GM12864 (cell line): ENCODE data around the gene LRRC39.
A peak's percentile ranks its signal among the peaks of the same experiment; 100 is the strongest.
"Not testable (repeated sequence)": the region's sequence is repeated elsewhere in the genome, so short reads cannot be mapped to it uniquely, and the experiment has no call there.

Source experiments
- DNase-seq: peaks from one replicate; pipeline ENCODE4 v3.0.0-alpha.2; 2011; ENCODE audit warnings: low read depth
- H3K4me3 ChIP-seq: 2 replicates; pipeline ENCODE4 v1.5.1; 2011; ENCODE audit warnings: mild to moderate bottlenecking, low read depth, low read length, control low read depth
- CTCF ChIP-seq: IDR thresholded peaks from 2 replicates; pipeline ENCODE4 v1.5.1; 2011; ENCODE audit warnings: low read depth, mild to moderate bottlenecking, moderate library complexity, low read length, control low read depth, inconsistent platforms; ENCODE audit errors: missing control alignments

Gene LRRC39

GRCh38 chr1:100206301-100206700 lies 28.2 kb upstream of the LRRC39 start:
- TF ChIP-seq CTCF = no peak
- H3K4me3 ChIP-seq = no peak overlapping the region
- no peak for DNase-seq

DNA sequence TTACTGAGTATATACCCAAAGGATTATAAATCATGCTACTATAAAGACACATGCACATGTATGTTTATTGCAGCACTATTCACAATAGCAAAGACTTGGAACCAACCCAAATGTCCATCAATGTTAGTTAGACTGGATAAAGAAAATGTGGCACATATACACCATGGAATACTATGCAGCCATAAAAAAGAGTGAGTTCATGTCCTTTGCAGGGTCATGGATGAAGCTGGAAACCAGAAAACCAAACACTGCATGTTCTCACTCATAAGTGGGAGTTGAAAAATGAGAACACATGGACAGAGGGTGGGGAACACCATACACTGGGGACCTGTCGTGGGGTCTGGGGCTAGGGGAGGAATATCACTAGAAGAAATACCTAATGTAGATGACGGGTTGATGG lies 27.5 kb upstream of the LRRC39 start:
- not testable (repeated sequence) for DNase-seq

DNA sequence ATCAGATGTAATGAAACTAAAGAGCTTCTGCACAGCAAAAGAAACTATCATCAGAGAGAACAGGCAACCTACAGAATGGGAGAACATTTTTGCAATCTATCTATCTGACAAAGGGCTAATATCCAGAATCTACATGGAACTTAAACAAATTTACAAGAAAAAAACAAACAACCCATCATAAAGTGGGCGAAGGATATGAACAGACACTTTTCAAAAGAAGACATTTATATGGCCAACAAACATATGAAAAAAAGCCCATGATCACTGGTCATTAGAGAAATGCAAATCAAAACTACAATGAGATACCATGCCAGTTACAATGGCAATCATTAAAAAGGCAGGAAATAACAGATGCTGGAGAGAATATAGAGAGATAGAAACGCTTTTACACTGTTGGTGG lies 27.0 kb upstream of the LRRC39 start:
- not testable (repeated sequence) for H3K4me3 ChIP-seq, DNase-seq

More for the DNA sequence above, 27.5 kb upstream of the LRRC39 start:
- not testable (repeated sequence) for H3K4me3 ChIP-seq

GRCh38 chr1:100202703-100203102 lies 24.6 kb upstream of the LRRC39 start:
- not testable (repeated sequence) for H3K4me3 ChIP-seq, DNase-seq

- H3K4me3 ChIP-seq, DNase-seq: not testable (repeated sequence)
These were observed 22.0 kb upstream of the LRRC39 start for GRCh38 chr1:100200060-100200459.

GRCh38 chr1:100198596-100198995 lies 20.5 kb upstream of the LRRC39 start:
- no peak for DNase-seq
- TF ChIP-seq CTCF = no peak
- no peak overlapping the region for H3K4me3 ChIP-seq

DNA sequence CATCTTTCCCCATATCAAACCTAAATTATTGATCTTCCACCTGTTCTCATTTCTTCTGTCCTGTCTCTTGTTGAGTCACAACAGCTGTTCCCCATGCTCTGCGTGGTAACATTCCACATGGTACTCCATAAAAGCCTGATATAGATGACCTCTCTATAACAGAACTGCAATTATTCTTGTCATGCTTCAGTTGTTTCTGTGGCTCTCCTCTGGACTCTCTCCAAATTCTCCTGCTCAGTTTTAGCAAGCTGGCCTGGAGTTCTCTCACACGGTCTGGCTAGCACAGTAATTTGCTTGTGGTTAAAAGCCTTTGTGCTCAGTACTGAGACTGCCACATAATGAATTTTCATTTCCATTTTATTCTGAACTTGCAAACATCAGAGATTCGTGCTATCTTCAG lies 10.6 kb upstream of the LRRC39 start:
- H3K4me3 ChIP-seq = no peak overlapping the region
- TF ChIP-seq CTCF = no peak
- DNase-seq = no peak

DNA sequence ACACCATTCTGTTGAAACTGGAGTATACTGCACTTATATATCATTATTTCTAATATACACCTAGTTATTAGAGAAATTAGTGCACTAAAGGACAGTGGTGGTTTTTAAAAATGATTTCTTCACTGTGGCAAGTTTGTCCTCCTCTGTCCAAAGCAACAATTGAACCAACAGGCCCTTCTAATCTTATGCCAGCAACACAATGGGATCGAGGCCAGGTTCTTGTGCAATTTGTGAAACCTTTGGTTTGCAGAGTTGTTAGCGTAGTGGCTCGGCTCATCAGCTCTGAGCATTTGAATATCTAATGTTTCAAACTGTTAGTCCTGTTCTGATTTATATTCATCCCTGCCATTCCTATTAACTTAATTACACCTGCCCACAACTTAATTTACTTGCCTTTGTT lies 9.9 kb upstream of the LRRC39 start:
- no peak overlapping the region for H3K4me3 ChIP-seq
- DNase-seq = no peak
- TF ChIP-seq CTCF = no peak

GRCh38 chr1:100184536-100184935 lies 6.5 kb upstream of the LRRC39 start:
- no peak overlapping the region for H3K4me3 ChIP-seq
- no peak for TF ChIP-seq CTCF
- peak; percentile 12 for DNase-seq
